MG63 (cell line): ENCODE measurements around the gene VSTM2B. TPM values are rescaled to one million over a fixed set of nuclear protein-coding genes. Genes with fewer than 3 reads are reported as not detected.

ENCODE experiments used
- DNase-seq: peaks from one replicate; pipeline ENCODE4 v3.0.0-alpha.2; 2020
- H3K27me3 ChIP-seq: fragments of 250-450 bp; sonication (Bioruptor Pico); 2 replicates; pipeline ENCODE4 v1.5.1; 2020; ENCODE audit warnings: mild to moderate bottlenecking, moderate library complexity
- H3K36me3 ChIP-seq: fragments of 250-450 bp; sonication (Bioruptor Pico); 2 replicates; pipeline ENCODE4 v1.5.1; 2020; ENCODE audit warnings: mild to moderate bottlenecking, moderate library complexity
- H3K4me3 ChIP-seq: fragments of 250-450 bp; sonication (Bioruptor Pico); 2 replicates; pipeline ENCODE4 v1.5.1; 2020; ENCODE audit warnings: mild to moderate bottlenecking, moderate library complexity
- H3K9me3 ChIP-seq: fragments of 250-450 bp; sonication (Bioruptor Pico); 2 replicates; pipeline ENCODE4 v1.5.1; 2020; ENCODE audit warnings: mild to moderate bottlenecking, moderate library complexity
- total RNA-seq: library from RNA; depleted of rRNA; stranded (reverse); fragments of >200 nt; shearing (Covaris generic); gene quantifications from 2 replicates; pipeline ENCODE4 v1.2.3, GENCODE V29; 2014; ENCODE audit warnings: low replicate concordance

The VSTM2B gene
- total RNA-seq, 1 experiment from 2014 or later: not detected

GRCh38 chr19:29531458-29532025 is 5.7 kb downstream of the VSTM2B start:
- H3K27me3 ChIP-seq: peaks cover 43% of the 10 kb centered on the region
- no peaks in the 10 kb centered on the region for H3K36me3 ChIP-seq
- H3K9me3 ChIP-seq: no peaks in the 10 kb centered on the region
- no peak overlapping the region for H3K4me3 ChIP-seq
- DNase-seq: no peak

GRCh38 chr19:29532097-29532496 is 6.3 kb downstream of the VSTM2B start:
- H3K36me3 ChIP-seq: no peaks in the 10 kb centered on the region
- H3K9me3 ChIP-seq: no peaks in the 10 kb centered on the region
- peaks cover 37% of the 10 kb centered on the region for H3K27me3 ChIP-seq
- DNase-seq: no peak
- no peak overlapping the region for H3K4me3 ChIP-seq

- DNase-seq: no peak
- no peak overlapping the region for H3K4me3 ChIP-seq
- no peaks in the 10 kb centered on the region for H3K36me3 ChIP-seq
- peaks cover 29% of the 10 kb centered on the region for H3K27me3 ChIP-seq
- no peaks in the 10 kb centered on the region for H3K9me3 ChIP-seq
Measured at GRCh38 chr19:29532956-29533355, 7.2 kb downstream of the VSTM2B start.

- no peak for DNase-seq
- Histone ChIP-seq H3K9me3 (no peaks in the 10 kb centered on the region), H3K4me3 (no peak overlapping the region), H3K36me3 (no peaks in the 10 kb centered on the region), H3K27me3 (peaks cover 20% of the 10 kb centered on the region)
Measured at GRCh38 chr19:29533578-29534544, 8.1 kb downstream of the VSTM2B start.

- Histone ChIP-seq H3K4me3 (no peak overlapping the region), H3K9me3 (no peaks in the 10 kb centered on the region), H3K36me3 (no peaks in the 10 kb centered on the region), H3K27me3 (peaks cover 5% of the 10 kb centered on the region)
- DNase-seq: no peak
Measured at GRCh38 chr19:29535214-29535831, 9.5 kb downstream of the VSTM2B start.

GRCh38 chr19:29535984-29536508 is 10.3 kb downstream of the VSTM2B start:
- no peaks in the 10 kb centered on the region for H3K9me3 ChIP-seq
- no peak overlapping the region for H3K4me3 ChIP-seq
- DNase-seq: no peak
- no peaks in the 10 kb centered on the region for H3K27me3 ChIP-seq
- H3K36me3 ChIP-seq: no peaks in the 10 kb centered on the region

GRCh38 chr19:29537181-29537580 is 11.4 kb downstream of the VSTM2B start:
- Histone ChIP-seq H3K9me3 (no peaks in the 10 kb centered on the region), H3K36me3 (no peaks in the 10 kb centered on the region), H3K27me3 (no peaks in the 10 kb centered on the region; the same call in 1 of the 2 replicates), H3K4me3 (no peak overlapping the region)
- no peak for DNase-seq

GRCh38 chr19:29537601-29538000 is 11.8 kb downstream of the VSTM2B start:
- Histone ChIP-seq H3K27me3 (no peaks in the 10 kb centered on the region; the same call in 1 of the 2 replicates), H3K4me3 (no peak overlapping the region), H3K9me3 (no peaks in the 10 kb centered on the region), H3K36me3 (no peaks in the 10 kb centered on the region)
- no peak for DNase-seq

- Histone ChIP-seq H3K9me3 (no peaks in the 10 kb centered on the region), H3K27me3 (no peaks in the 10 kb centered on the region; the same call in 1 of the 2 replicates), H3K4me3 (no peak overlapping the region), H3K36me3 (no peaks in the 10 kb centered on the region)
- no peak for DNase-seq
Measured at GRCh38 chr19:29538146-29538545, 12.4 kb downstream of the VSTM2B start.

- Histone ChIP-seq H3K36me3 (no peaks in the 10 kb centered on the region), H3K27me3 (no peaks in the 10 kb centered on the region; the same call in 1 of the 2 replicates), H3K4me3 (no peak overlapping the region), H3K9me3 (no peaks in the 10 kb centered on the region)
- no peak for DNase-seq
Measured at GRCh38 chr19:29538651-29539050, 12.9 kb downstream of the VSTM2B start.

GRCh38 chr19:29539131-29539530 is 13.3 kb downstream of the VSTM2B start:
- Histone ChIP-seq H3K9me3 (no peaks in the 10 kb centered on the region), H3K4me3 (no peak overlapping the region), H3K27me3 (no peaks in the 10 kb centered on the region; the same call in 1 of the 2 replicates), H3K36me3 (no peaks in the 10 kb centered on the region)
- DNase-seq: no peak

- Histone ChIP-seq H3K27me3 (no peaks in the 10 kb centered on the region; the same call in 1 of the 2 replicates), H3K9me3 (no peaks in the 10 kb centered on the region), H3K36me3 (no peaks in the 10 kb centered on the region), H3K4me3 (no peak overlapping the region)
- no peak for DNase-seq
Measured at GRCh38 chr19:29539670-29540069, 13.9 kb downstream of the VSTM2B start.

- no peaks in the 10 kb centered on the region; the same call in 1 of the 2 replicates for H3K27me3 ChIP-seq
- H3K4me3 ChIP-seq: no peak overlapping the region
- no peaks in the 10 kb centered on the region for H3K36me3 ChIP-seq
- H3K9me3 ChIP-seq: no peaks in the 10 kb centered on the region
- no peak for DNase-seq
Measured at GRCh38 chr19:29540114-29540513, 14.3 kb downstream of the VSTM2B start.

- Histone ChIP-seq H3K27me3 (no peaks in the 10 kb centered on the region; the same call in 1 of the 2 replicates), H3K36me3 (no peaks in the 10 kb centered on the region), H3K4me3 (no peak overlapping the region), H3K9me3 (no peaks in the 10 kb centered on the region)
- DNase-seq: no peak
Measured at GRCh38 chr19:29541473-29542253, 15.9 kb downstream of the VSTM2B start.

GRCh38 chr19:29542327-29542726 is 16.5 kb downstream of the VSTM2B start:
- no peaks in the 10 kb centered on the region; the same call in 1 of the 2 replicates for H3K27me3 ChIP-seq
- no peak overlapping the region for H3K4me3 ChIP-seq
- no peak for DNase-seq
- no peaks in the 10 kb centered on the region for H3K36me3 ChIP-seq
- H3K9me3 ChIP-seq: no peaks in the 10 kb centered on the region

- no peaks in the 10 kb centered on the region for H3K36me3 ChIP-seq
- no peak overlapping the region for H3K4me3 ChIP-seq
- no peak for DNase-seq
- H3K9me3 ChIP-seq: no peaks in the 10 kb centered on the region
- no peaks in the 10 kb centered on the region; the same call in 1 of the 2 replicates for H3K27me3 ChIP-seq
Measured at GRCh38 chr19:29542776-29543175, 17.0 kb downstream of the VSTM2B start.
